ENCODE measurements around the gene PRUNE1. TPM values are rescaled to one million over a fixed set of nuclear protein-coding genes. Genes with fewer than 3 reads are reported as not detected.

Gene PRUNE1
- total RNA-seq, 4 donors from 2014 or later, result 12.9 to 30.7 (median 22.9) TPM

GRCh38 chr1:151047591-151047924 lies 39.3 kb downstream of the PRUNE1 start, which contains the start of gene C1orf56:
Gene C1orf56 (plus strand): TSS chr1:151047751. CDS start chr1:151047848, 97 bp downstream.
- TF ChIP-seq, protein P1, sequence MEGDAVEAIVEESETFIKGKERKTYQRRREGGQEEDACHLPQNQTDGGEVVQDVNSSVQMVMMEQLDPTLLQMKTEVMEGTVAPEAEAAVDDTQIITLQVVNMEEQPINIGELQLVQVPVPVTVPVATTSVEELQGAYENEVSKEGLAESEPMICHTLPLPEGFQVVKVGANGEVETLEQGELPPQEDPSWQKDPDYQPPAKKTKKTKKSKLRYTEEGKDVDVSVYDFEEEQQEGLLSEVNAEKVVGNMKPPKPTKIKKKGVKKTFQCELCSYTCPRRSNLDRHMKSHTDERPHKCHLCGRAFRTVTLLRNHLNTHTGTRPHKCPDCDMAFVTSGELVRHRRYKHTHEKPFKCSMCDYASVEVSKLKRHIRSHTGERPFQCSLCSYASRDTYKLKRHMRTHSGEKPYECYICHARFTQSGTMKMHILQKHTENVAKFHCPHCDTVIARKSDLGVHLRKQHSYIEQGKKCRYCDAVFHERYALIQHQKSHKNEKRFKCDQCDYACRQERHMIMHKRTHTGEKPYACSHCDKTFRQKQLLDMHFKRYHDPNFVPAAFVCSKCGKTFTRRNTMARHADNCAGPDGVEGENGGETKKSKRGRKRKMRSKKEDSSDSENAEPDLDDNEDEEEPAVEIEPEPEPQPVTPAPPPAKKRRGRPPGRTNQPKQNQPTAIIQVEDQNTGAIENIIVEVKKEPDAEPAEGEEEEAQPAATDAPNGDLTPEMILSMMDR (IDR thresholded peaks at IDR 0.05), result no peak
- peak in 1 of 2 donors; percentile 3 for TF ChIP-seq POLR2A (IDR thresholded peaks at IDR 0.05)
- intact Hi-C loops (cut with DNase I; ENCODE audit: low total_unique reads), result no loop called here
- peak within 1 kb of the TSS; percentile 60 for H3K4me3 ChIP-seq (ENCODE audit: low read depth, poor library complexity, severe bottlenecking)
- peak in 1 of 2 donors; percentile 91 for DNase-seq (ENCODE audit: low spot score in 2 of 2)
- WGBS, 2 donors, result 0 to 1% methylated on average over 10 to 23 of the region's 29 CpGs

DNA sequence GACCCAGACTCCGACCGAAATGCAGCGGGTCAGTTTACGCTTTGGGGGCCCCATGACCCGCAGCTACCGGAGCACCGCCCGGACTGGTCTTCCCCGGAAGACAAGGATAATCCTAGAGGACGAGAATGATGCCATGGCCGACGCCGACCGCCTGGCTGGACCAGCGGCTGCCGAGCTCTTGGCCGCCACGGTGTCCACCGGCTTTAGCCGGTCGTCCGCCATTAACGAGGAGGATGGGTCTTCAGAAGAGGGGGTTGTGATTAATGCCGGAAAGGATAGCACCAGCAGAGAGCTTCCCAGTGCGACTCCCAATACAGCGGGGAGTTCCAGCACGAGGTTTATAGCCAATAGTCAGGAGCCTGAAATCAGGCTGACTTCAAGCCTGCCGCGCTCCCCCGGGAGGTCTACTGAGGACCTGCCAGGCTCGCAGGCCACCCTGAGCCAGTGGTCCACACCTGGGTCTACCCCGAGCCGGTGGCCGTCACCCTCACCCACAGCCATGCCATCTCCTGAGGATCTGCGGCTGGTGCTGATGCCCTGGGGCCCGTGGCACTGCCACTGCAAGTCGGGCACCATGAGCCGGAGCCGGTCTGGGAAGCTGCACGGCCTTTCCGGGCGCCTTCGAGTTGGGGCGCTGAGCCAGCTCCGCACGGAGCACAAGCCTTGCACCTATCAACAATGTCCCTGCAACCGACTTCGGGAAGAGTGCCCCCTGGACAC lies 39.8 kb downstream of the PRUNE1 start:
- peak; percentile 57 to 92 for DNase-seq (ENCODE audit: low spot score in 2 of 2)
- intact Hi-C loops (cut with DNase I; ENCODE audit: low total_unique reads), result no loop called here
- WGBS, 2 donors, result 0 to 1% methylated on average over 25 to 32 of the region's 48 CpGs
- TF ChIP-seq, protein P1 (IDR thresholded peaks at IDR 0.05), result no peak
- TF ChIP-seq POLR2A (IDR thresholded peaks at IDR 0.05), result no peak
- H3K4me3 ChIP-seq (ENCODE audit: low read depth, poor library complexity, severe bottlenecking), result peak overlapping the region; percentile 60

- no peak for DNase-seq (ENCODE audit: low spot score in 2 of 2)
- TF ChIP-seq POLR2A (IDR thresholded peaks at IDR 0.05), result no peak
- TF ChIP-seq, protein P1 (IDR thresholded peaks at IDR 0.05), result no peak
- WGBS, 2 donors, result 10 to 11% methylated on average over 3 of the region's 3 CpGs
- no peak overlapping the region for H3K4me3 ChIP-seq (ENCODE audit: low read depth, poor library complexity, severe bottlenecking)
- intact Hi-C loops (cut with DNase I; ENCODE audit: low total_unique reads), result no loop called here
These were observed 40.4 kb downstream of the PRUNE1 start for GRCh38 chr1:151048645-151049032.

- 85 to 88% methylated on average over 5 of the region's 5 CpGs for WGBS, 2 donors
- H3K4me3 ChIP-seq (ENCODE audit: low read depth, poor library complexity, severe bottlenecking), result no peak overlapping the region
- no peak for TF ChIP-seq POLR2A (IDR thresholded peaks at IDR 0.05)
- TF ChIP-seq, protein P1 (IDR thresholded peaks at IDR 0.05), result no peak
- no peak for DNase-seq (ENCODE audit: low spot score in 2 of 2)
- intact Hi-C loops (cut with DNase I; ENCODE audit: low total_unique reads), result no loop called here
These were observed 41.2 kb downstream of the PRUNE1 start for GRCh38 chr1:151049458-151049857.

DNA sequence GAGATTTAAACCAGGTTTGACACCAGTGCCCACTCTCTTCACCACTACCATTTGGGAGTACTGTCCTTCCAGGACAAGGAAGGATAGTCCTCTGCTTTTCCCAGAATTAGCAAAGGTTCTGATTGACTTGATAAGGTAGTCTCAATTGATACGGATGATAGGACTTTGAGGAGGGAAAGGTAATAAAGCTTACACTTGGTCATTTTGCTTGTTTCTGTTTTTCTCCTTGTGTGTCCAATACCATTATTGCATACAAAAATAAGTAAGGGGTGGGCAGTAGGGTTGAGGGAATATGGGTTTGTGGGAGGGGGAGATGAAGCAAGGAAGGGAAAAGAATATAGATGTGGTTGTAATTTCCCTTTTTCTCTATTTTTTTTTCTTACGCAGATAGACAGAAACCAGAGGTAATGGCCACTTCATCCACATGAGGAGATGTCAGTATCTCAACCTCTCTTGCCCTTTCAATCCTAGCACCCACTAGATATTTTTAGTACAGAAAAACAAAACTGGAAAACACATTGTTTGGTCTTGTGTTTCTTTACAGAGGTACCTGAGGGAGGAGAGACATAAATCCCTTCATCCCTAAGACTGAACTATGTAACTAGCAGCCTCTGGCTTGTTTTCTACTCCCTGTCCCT lies 41.9 kb downstream of the PRUNE1 start:
- intact Hi-C loops (cut with DNase I; ENCODE audit: low total_unique reads), result no loop called here
- 75 to 86% methylated on average over 2 of the region's 2 CpGs for WGBS, 2 donors
- H3K4me3 ChIP-seq (ENCODE audit: low read depth, poor library complexity, severe bottlenecking), result no peak overlapping the region
- TF ChIP-seq POLR2A (IDR thresholded peaks at IDR 0.05), result no peak
- TF ChIP-seq, protein P1 (IDR thresholded peaks at IDR 0.05), result no peak
- DNase-seq (ENCODE audit: low spot score in 2 of 2), result no peak
